ENCODE data around the gene PHF13. TPM values are rescaled to one million over a fixed set of nuclear protein-coding genes. Genes with fewer than 3 reads are reported as not detected.
"Not testable (repeated sequence)": the region's sequence is repeated elsewhere in the genome, so short reads cannot be mapped to it uniquely, and the experiment has no call there.

Gene PHF13
- polyA plus RNA-seq, 4 donors = 24.8 to 26.8 (median 26.2) TPM

- peak in 2 of 4 donors; percentile 49 to 68 for DNase-seq (ENCODE audit: low read depth in 4 of 4, low spot score in 3 of 4)
These were observed 40.1 kb downstream of the PHF13 start for GRCh38 chr1:6653436-6654290.

- no peak for DNase-seq (ENCODE audit: low read depth in 4 of 4, low spot score in 3 of 4)
These were observed 43.6 kb downstream of the PHF13 start for GRCh38 chr1:6657138-6657537.

GRCh38 chr1:6658359-6659060 is 45.0 kb downstream of the PHF13 start:
- no peak for DNase-seq (ENCODE audit: low read depth in 4 of 4, low spot score in 3 of 4)

DNA sequence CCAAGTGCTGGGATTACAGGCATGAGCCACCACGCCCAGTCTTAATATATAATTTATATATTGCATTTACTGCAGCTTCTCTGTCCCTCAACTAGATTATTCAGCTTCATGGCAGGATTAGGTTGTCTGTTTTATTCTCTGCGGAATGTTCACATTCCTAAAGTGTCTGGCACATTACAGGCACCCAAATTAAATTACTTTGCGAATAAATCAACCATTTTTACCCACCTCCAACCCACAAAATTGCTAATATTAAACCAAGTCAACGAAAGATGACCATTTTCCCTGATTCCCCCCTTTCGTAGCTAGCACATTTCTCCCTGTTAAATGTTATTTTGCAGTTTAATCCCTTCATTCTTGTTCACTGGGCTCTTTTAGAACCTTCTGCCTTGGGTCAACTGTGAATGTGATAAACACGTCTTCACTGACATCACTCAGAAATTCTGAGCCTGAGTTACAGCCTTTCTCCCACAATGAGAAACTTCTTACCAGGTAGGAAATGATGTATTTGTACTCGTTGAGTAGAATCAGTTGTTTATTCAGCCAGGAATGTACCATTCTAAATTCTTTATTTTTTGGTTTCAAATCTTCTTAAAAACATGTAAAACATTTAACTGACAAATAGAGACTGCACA is 47.0 kb downstream of the PHF13 start:
- DNase-seq (ENCODE audit: low read depth in 4 of 4, low spot score in 3 of 4) = no peak

DNA sequence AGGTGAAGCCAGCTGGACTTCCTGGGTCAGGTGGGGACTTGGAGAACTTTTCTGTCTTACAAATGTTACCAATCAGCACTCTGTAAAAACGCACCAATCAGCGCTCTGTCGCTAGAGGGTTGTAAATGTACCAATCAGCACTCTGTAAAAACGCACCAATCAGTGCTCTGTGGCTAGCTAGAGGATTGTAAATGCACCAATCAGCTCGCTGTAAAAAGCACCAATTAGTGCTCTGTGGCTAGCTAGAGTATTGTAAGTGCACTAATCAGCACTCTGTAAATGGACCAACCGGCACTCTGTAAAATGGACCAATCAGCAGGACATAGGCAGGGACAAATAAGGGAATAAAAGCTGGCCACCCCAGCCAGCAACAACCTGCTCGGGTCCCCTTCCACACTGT is 48.9 kb downstream of the PHF13 start:
- not testable (repeated sequence) for DNase-seq (ENCODE audit: low read depth in 4 of 4, low spot score in 3 of 4)

DNA sequence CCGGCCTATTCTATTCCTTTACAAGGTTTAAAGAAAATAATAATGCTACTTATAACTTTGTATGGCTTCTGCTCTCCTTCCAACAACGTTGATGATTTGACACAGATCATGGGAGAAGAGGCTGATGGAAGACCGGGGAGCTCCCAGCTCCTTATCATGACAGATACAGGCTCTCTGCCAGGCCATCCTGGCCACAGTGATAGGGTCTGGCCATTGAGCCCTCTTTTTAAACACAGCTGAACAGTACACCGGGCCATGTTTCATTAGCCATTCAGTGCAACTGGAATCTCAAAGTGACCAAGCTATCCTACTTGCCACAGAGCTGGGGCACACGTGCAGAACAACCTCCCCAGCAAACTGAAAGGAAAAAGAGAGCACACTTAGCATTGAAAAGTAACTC is 53.2 kb downstream of the PHF13 start:
- no peak for DNase-seq (ENCODE audit: low read depth in 4 of 4, low spot score in 3 of 4)

DNA sequence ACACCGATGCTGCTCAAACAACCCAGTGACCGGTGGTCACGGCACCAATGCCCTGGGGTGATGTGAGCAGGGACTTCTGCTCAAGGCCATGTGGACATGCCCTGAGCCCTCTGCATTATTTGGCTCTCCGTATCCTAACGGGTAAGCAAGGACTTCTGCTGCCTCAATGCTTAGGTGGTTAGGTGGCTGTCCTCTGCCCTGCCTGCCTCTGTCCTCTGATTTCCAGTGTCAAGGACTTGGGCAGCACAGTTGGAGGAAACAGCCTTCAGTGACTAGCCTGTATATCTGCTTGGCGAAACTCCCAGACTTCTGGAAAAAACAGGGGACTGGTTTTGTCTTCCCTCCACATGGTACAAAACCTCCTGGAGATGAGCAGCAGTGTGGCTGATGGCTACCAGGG is 53.6 kb downstream of the PHF13 start:
- no peak for DNase-seq (ENCODE audit: low read depth in 4 of 4, low spot score in 3 of 4)

- no peak for DNase-seq (ENCODE audit: low read depth in 4 of 4, low spot score in 3 of 4)
These were observed 55.0 kb downstream of the PHF13 start for GRCh38 chr1:6668503-6668902.

DNA sequence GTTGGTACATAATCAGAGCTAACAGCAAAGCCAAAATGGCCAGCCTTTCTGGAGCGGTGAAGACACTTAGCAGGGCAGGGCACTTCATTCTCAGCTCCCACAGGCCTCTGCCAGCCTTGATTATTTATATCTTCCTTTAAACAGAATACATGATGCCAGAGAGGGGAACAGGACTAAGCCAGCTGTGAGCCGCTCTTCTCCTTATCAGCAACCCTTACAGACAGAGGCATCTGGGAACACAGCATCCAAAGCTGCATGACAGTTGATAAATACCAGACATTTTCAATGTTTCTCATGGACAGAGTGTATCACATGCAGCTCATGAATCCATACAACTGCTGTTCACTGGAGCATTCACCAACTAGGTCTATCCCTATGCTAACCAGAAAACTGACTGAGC is 59.0 kb downstream of the PHF13 start:
- no peak for DNase-seq (ENCODE audit: low read depth in 4 of 4, low spot score in 3 of 4)

Other genes with a start within 250 kb of the PHF13 start
- 10 to 100 TPM; 28.7 to 35.0 (median 31.5) TPM for gene ACOT7, start 220.0 kb upstream of the PHF13 start, polyA plus RNA-seq (ENCODE audit: insufficient read length in 4 of 4)
- gene HES2, start 193.8 kb upstream of the PHF13 start, polyA plus RNA-seq (ENCODE audit: insufficient read length in 4 of 4) = under 1 TPM; 0.27 to 0.73 (median 0.53) TPM
- gene ESPN, start 189.0 kb upstream of the PHF13 start, polyA plus RNA-seq (ENCODE audit: insufficient read length in 4 of 4) = 10 to 100 TPM; 10.1 to 21.6 (median 16.9) TPM
- gene TNFRSF25, start 147.6 kb upstream of the PHF13 start, polyA plus RNA-seq (ENCODE audit: insufficient read length in 4 of 4) = 10 to 100 TPM; 11.1 to 13.8 (median 12.5) TPM
- gene PLEKHG5, start 122.1 kb upstream of the PHF13 start, polyA plus RNA-seq (ENCODE audit: insufficient read length in 4 of 4) = 10 to 100 TPM; 12.6 to 18.0 (median 13.3) TPM
- 10 to 100 TPM; 15.4 to 19.1 (median 16.3) TPM for gene NOL9, start 59.2 kb upstream of the PHF13 start, polyA plus RNA-seq (ENCODE audit: insufficient read length in 4 of 4)
- gene TAS1R1, start 58.4 kb upstream of the PHF13 start, polyA plus RNA-seq (ENCODE audit: insufficient read length in 4 of 4) = under 1 TPM in 3 of 4 donors, not detected in 1; 0.07 to 0.15 (median 0.13) TPM
- 10 to 100 TPM; 24.1 to 35.8 (median 28.1) TPM for gene ZBTB48, start 33.7 kb upstream of the PHF13 start, polyA plus RNA-seq (ENCODE audit: insufficient read length in 4 of 4)
- 10 to 100 TPM; 14.9 to 16.6 (median 15.2) TPM for gene KLHL21, start 10.9 kb upstream of the PHF13 start, polyA plus RNA-seq (ENCODE audit: insufficient read length in 4 of 4)
- gene THAP3, start 11.1 kb downstream of the PHF13 start, polyA plus RNA-seq (ENCODE audit: insufficient read length in 4 of 4) = 10 to 100 TPM; 17.5 to 22.8 (median 19.2) TPM
- 10 to 100 TPM; 58.6 to 67.8 (median 59.8) TPM for gene DNAJC11, start 88.1 kb downstream of the PHF13 start, polyA plus RNA-seq (ENCODE audit: insufficient read length in 4 of 4)
- 10 to 100 TPM; 89.3 to 98.2 (median 92.9) TPM for gene CAMTA1, start 171.7 kb downstream of the PHF13 start, polyA plus RNA-seq (ENCODE audit: insufficient read length in 4 of 4)

Data from right renal pelvis (tissue), 4 donors.